Fibroblast of lung (primary cell): ENCODE results near the gene CACNA2D3. TPM values are rescaled to one million over a fixed set of nuclear protein-coding genes. Genes with fewer than 3 reads are reported as not detected.

Experiments
- DNase-seq, 2 donors: peaks; one replicate each; pipeline versions ENCODE4 v3.0.0 to v3.0.0-alpha.2; 2010; ENCODE audit warnings: low read depth in 2 of 2
- H2AFZ ChIP-seq: 2 replicates; pipeline ENCODE4 v1.5.1; 2012; ENCODE audit warnings: low read length, control low read depth, inconsistent platforms
- H3K27ac ChIP-seq: 2 replicates; pipeline ENCODE4 v1.5.1; 2011; ENCODE audit warnings: low read length, control low read depth; ENCODE audit not compliant: insufficient read depth
- H3K27me3 ChIP-seq: 2 replicates; pipeline ENCODE4 v1.5.1; 2011; ENCODE audit warnings: mild to moderate bottlenecking, low read length; ENCODE audit not compliant: control insufficient read depth, insufficient read depth
- H3K36me3 ChIP-seq: 2 replicates; pipeline ENCODE4 v1.5.1; 2011; ENCODE audit warnings: low read length; ENCODE audit not compliant: control insufficient read depth, insufficient read depth
- H3K4me1 ChIP-seq: 2 replicates; pipeline ENCODE4 v1.5.1; 2011; ENCODE audit warnings: low read length; ENCODE audit not compliant: control insufficient read depth, insufficient read depth; ENCODE audit errors: extremely low read depth
- H3K4me2 ChIP-seq: 2 replicates; pipeline ENCODE4 v1.5.1; 2011; ENCODE audit warnings: low read length, control low read depth; ENCODE audit not compliant: insufficient read depth; ENCODE audit errors: extremely low read depth
- H3K4me3 ChIP-seq, 4 experiments: fragments of 200-600 bp in 1 of 4; sonication (generic) in 1 of 4; replicated peaks in 1 of 4; 2 replicates each; pipeline ENCODE4 v1.5.1; 2011 to 2016; ENCODE audit warnings: low read length in 4 of 4, low read depth in 3 of 4, mild to moderate bottlenecking in 3 of 4, control low read depth in 2 of 4, inconsistent platforms in 1 of 4, mixed read lengths in 1 of 4; ENCODE audit not compliant: insufficient read depth in 1 of 4; ENCODE audit errors: control extremely low read depth in 1 of 4
- H3K79me2 ChIP-seq: 2 replicates; pipeline ENCODE4 v1.5.1; 2012; ENCODE audit warnings: mild to moderate bottlenecking, low read length, inconsistent platforms; ENCODE audit not compliant: control insufficient read depth, insufficient read depth
- H3K9ac ChIP-seq: 2 replicates; pipeline ENCODE4 v1.5.1; 2011; ENCODE audit warnings: mild to moderate bottlenecking, low read length, control low read depth; ENCODE audit not compliant: insufficient read depth
- H3K9me3 ChIP-seq: 2 replicates; pipeline ENCODE4 v1.5.1; 2012; ENCODE audit warnings: low read depth, low read length; ENCODE audit not compliant: control insufficient read depth, insufficient read depth
- H4K20me1 ChIP-seq: 2 replicates; pipeline ENCODE4 v1.5.1; 2011; ENCODE audit warnings: low read length; ENCODE audit not compliant: control insufficient read depth, insufficient read depth; ENCODE audit errors: extremely low read depth
- EZH2 ChIP-seq: IDR thresholded peaks from 2 replicates; pipeline ENCODE4 v1.5.1; 2012; ENCODE audit warnings: low read length, control low read depth, mild to moderate bottlenecking; ENCODE audit errors: missing control alignments
- polyA plus RNA-seq, 2 donors: library from polyadenylated mRNA; depleted of rRNA in 1 of 2; stranded (reverse) in 1 of 2; unstranded in 1 of 2; fragments of >200 nt; gene quantifications; 2 replicates each; pipeline ENCODE4 v1.2.1, GENCODE V29; 2011 to 2012; ENCODE audit warnings: missing spikeins in 1 of 2
- total RNA-seq: library from RNA; depleted of rRNA; stranded (reverse); fragments of >200 nt; gene quantifications from 2 replicates; pipeline ENCODE4 v1.2.1, GENCODE V29; 2014
- TF ChIP-seq, protein P1 (sequence below), 2 donors: IDR thresholded peaks in 1 of 2; conservative IDR thresholded peaks in 1 of 2; 1 replicate in 1 of 2; 2 replicates in 1 of 2; pipeline ENCODE4 v1.5.1; 2011 to 2012; ENCODE audit warnings: low read length in 2 of 2, control low read depth in 1 of 2, inconsistent platforms in 1 of 2, low read depth in 1 of 2, mild to moderate bottlenecking in 1 of 2

CACNA2D3 gene
- total and polyA plus RNA-seq, 2 donors (not counting 1 experiment from before 2014, with no cell fraction given) = 1.8 to 11.5 TPM

DNA sequence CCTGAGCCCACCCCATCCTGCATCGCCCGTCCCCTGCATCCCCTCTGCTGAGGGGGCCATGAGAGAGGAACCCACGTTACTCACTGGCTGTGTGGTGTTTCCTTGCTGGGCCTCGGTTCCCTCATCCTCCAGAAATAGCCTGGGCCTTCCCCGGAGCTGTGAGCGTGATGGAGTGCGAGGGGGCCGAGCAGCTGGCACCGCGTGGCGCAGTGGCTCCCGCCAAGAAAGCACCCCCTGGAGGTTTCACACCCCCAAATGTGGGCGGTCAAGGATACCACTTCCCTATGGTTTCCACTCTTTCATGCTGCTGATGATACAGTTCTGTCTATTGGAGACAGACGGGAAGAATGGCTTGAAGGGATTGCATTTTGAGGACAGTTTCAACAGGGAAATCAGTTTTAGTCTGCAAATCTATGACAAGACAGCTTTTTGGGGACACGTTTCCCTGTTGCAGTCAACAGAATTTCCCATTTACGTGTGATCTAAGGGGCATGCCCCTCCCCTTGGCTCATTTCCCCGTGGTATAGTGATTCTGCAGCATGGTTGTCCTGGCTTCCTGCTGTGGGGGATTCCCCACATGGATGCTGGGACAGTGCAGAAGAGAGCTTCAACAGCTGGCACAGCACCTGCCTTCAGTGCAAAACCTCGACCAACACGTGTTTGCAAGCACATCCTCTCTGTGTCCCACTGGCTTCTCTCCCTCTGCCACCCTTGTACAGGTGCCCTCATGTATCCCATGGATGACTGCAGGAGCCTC lies 428.0 kb downstream of the CACNA2D3 start:
- Histone ChIP-seq H3K4me3 (no peak overlapping the region), H3K79me2 (no peaks in the 10 kb centered on the region), H3K9ac (no peak overlapping the region), H4K20me1 (no peaks in the 10 kb centered on the region), H3K4me2 (no peak overlapping the region), H3K9me3 (no peaks in the 10 kb centered on the region), H3K27me3 (no peaks in the 10 kb centered on the region), H3K4me1 (no peaks in the 10 kb centered on the region), H2AFZ (no peak overlapping the region), H3K27ac (no peak overlapping the region), H3K36me3 (no peaks in the 10 kb centered on the region)
- TF ChIP-seq EZH2 = no peak
- TF ChIP-seq, protein P1, sequence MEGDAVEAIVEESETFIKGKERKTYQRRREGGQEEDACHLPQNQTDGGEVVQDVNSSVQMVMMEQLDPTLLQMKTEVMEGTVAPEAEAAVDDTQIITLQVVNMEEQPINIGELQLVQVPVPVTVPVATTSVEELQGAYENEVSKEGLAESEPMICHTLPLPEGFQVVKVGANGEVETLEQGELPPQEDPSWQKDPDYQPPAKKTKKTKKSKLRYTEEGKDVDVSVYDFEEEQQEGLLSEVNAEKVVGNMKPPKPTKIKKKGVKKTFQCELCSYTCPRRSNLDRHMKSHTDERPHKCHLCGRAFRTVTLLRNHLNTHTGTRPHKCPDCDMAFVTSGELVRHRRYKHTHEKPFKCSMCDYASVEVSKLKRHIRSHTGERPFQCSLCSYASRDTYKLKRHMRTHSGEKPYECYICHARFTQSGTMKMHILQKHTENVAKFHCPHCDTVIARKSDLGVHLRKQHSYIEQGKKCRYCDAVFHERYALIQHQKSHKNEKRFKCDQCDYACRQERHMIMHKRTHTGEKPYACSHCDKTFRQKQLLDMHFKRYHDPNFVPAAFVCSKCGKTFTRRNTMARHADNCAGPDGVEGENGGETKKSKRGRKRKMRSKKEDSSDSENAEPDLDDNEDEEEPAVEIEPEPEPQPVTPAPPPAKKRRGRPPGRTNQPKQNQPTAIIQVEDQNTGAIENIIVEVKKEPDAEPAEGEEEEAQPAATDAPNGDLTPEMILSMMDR (conservative IDR thresholded peaks at IDR 0.05 in 1 of 2, IDR thresholded peaks at IDR 0.05 in 1 of 2; ENCODE audit: low read depth in 1 of 2, low read length in 2 of 2) = no peak
- DNase-seq = no peak

DNA sequence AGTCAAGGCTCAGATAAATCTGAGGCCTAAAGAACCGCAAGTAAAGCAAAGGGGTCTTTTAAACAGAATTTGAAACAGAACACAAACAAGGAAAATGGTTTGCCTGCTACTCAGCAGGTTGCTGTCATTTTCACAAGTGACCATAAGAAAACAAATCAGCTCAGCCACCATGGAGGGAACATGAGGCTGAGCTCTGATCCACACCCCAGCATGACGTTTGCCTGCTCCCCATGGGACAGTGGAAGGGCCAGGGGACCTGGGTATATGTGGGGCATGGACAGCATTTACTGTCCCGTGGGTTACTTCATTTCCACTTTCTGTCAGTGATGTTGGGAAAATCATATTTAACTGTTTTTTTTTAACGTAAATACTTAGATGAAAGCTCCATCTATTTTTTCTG lies 434.3 kb downstream of the CACNA2D3 start:
- TF ChIP-seq, protein P1 (conservative IDR thresholded peaks at IDR 0.05 in 1 of 2, IDR thresholded peaks at IDR 0.05 in 1 of 2; ENCODE audit: low read depth in 1 of 2, low read length in 2 of 2) = no peak
- TF ChIP-seq EZH2 = no peak
- no peak overlapping the region for H3K4me3 ChIP-seq
- DNase-seq = no peak

DNA sequence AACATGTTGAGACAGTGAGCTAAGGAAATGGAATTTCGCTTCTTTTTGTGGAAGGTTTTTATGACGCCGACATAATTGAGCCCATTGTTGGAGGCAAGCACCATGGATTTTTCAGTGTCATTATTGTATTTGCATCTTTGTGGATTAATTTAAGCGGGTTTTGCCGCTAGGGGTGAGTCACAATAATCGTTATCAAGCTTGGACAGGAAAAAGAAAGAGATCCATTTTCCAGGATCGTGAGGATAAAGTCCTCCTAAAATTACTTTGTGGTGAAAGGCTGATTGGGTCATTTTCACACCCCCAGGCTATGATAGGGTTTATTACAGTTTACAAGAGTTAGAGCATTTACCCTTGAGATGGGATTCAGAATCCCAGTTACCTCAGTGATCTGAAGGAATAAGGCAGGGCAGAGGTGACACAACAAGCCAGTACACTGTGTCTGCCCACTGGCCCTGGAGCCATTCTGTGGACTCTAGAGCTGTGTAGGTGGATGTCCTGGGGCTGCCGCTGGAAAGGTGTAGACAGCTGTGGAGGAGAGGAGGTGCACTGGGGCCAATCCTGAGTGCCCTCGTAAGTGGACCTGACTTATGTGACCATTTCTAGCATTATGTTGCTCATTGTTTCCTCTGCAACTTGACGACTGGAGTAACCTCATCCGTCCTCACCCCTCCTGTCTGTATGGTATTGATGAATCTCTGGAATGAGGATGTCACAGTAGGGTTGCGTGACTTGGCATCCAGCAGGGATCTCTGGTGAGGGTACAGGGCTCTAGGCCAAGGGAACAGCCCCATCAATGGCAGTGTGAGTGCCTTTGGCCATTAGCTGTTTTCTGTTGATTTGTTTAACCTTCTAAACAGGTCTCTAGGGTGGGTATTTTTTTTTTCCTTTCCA lies 435.4 kb downstream of the CACNA2D3 start:
- Histone ChIP-seq H3K9ac (no peak overlapping the region), H3K4me2 (no peak overlapping the region), H3K9me3 (no peaks in the 10 kb centered on the region), H3K27ac (no peak overlapping the region), H2AFZ (no peak overlapping the region), H4K20me1 (no peaks in the 10 kb centered on the region), H3K27me3 (no peaks in the 10 kb centered on the region), H3K4me1 (no peaks in the 10 kb centered on the region), H3K4me3 (no peak overlapping the region), H3K36me3 (no peaks in the 10 kb centered on the region), H3K79me2 (no peaks in the 10 kb centered on the region)
- peak in 1 of 2 donors; percentile 34 for DNase-seq
- TF ChIP-seq, protein P1 (conservative IDR thresholded peaks at IDR 0.05 in 1 of 2, IDR thresholded peaks at IDR 0.05 in 1 of 2; ENCODE audit: low read depth in 1 of 2, low read length in 2 of 2) = no peak
- TF ChIP-seq EZH2 = no peak

More for the DNA sequence above, 434.3 kb downstream of the CACNA2D3 start:
- Histone ChIP-seq H3K36me3 (no peaks in the 10 kb centered on the region), H3K4me1 (no peaks in the 10 kb centered on the region), H3K9me3 (no peaks in the 10 kb centered on the region), H2AFZ (no peak overlapping the region), H3K9ac (no peak overlapping the region), H3K27me3 (no peaks in the 10 kb centered on the region), H3K4me2 (no peak overlapping the region), H4K20me1 (no peaks in the 10 kb centered on the region), H3K79me2 (no peaks in the 10 kb centered on the region), H3K27ac (no peak overlapping the region)
